HEK293 (cell line): ENCODE data around the gene CSRP2.
A peak's percentile ranks its signal among the peaks of the same experiment; 100 is the strongest.

Source experiments
- CTCF ChIA-PET: fragments of 350-600 bp; formaldehyde crosslinking; extraction: SDS; loops from one replicate; lab custom pipeline; 2021; ENCODE audit warnings: antibody characterized with exemption; lab: Yijun Ruan, JAX
- POLR2A ChIA-PET: fragments of 300-600 bp; formaldehyde crosslinking; extraction: SDS; loops from one replicate; lab custom pipeline; 2020; ENCODE audit warnings: antibody characterized with exemption, inconsistent platforms; lab: Yijun Ruan, JAX
- H3K27ac ChIP-seq: fragments of 200-500 bp; sonication (Bioruptor generic); 2 replicates; pipeline ENCODE4 v1.5.1; 2014; ENCODE audit warnings: low read depth, low read length, control low read depth, inconsistent platforms; ENCODE audit errors: extremely low read depth
- H3K36me3 ChIP-seq, 2 experiments: fragments of 200-500 bp in 1 of 2; sonication (Bioruptor generic) in 1 of 2; 1 replicate in 1 of 2; 2 replicates in 1 of 2; pipeline ENCODE4 v1.5.1; 2014 to 2017; ENCODE audit warnings: inconsistent platforms in 2 of 2, low read length in 2 of 2; ENCODE audit not compliant: control insufficient read depth in 2 of 2, insufficient read depth in 1 of 2
- H3K4me1 ChIP-seq: fragments of 200-500 bp; sonication (Bioruptor generic); 2 replicates; pipeline ENCODE4 v1.5.1; 2014; ENCODE audit warnings: mild to moderate bottlenecking, low read length, inconsistent platforms; ENCODE audit not compliant: control insufficient read depth, insufficient read depth
- H3K4me3 ChIP-seq: 2 replicates; pipeline ENCODE4 v1.5.1; 2011; ENCODE audit warnings: low read depth, mild to moderate bottlenecking, control low read depth, low read length, moderate library complexity
- H3K9me3 ChIP-seq: fragments of 200-500 bp; sonication (Bioruptor generic); 2 replicates; pipeline ENCODE4 v1.5.1; 2014; ENCODE audit warnings: low read depth, low read length, inconsistent platforms; ENCODE audit not compliant: control insufficient read depth, insufficient read depth
- GLI2 ChIP-seq: fragments of 450-650 bp; formaldehyde crosslinking; IDR thresholded peaks from 2 replicates; pipeline ENCODE4; 2017; ENCODE audit warnings: missing biosample characterization, missing genetic modification characterization, low read depth, borderline replicate concordance
- GLIS1 ChIP-seq: fragments of 450-650 bp; formaldehyde crosslinking; IDR thresholded peaks from 2 replicates; pipeline ENCODE4 v1.5.1; 2016; ENCODE audit warnings: missing biosample characterization, missing genetic modification characterization
- HOXA7 ChIP-seq: sonication (generic); formaldehyde crosslinking; IDR thresholded peaks from 2 replicates; pipeline ENCODE4 v1.8.1; 2022; ENCODE audit warnings: missing genetic modification reagents, borderline replicate concordance
- HOXC10 ChIP-seq: sonication (generic); formaldehyde crosslinking; IDR thresholded peaks from 2 replicates; pipeline ENCODE4 v1.8.1; 2023; ENCODE audit warnings: mild to moderate bottlenecking, missing genetic modification reagents
- KLF1 ChIP-seq: fragments of 450-650 bp; formaldehyde crosslinking; IDR thresholded peaks from 2 replicates; pipeline ENCODE4 v1.5.1; 2016; ENCODE audit warnings: missing biosample characterization, missing genetic modification characterization
- KLF16 ChIP-seq: fragments of 450-650 bp; formaldehyde crosslinking; IDR thresholded peaks from 2 replicates; pipeline ENCODE4 v1.5.1; 2017; ENCODE audit warnings: missing biosample characterization, missing genetic modification characterization
- KLF9 ChIP-seq: fragments of 450-650 bp; formaldehyde crosslinking; IDR thresholded peaks from 2 replicates; pipeline ENCODE4 v1.5.1; 2016; ENCODE audit warnings: missing biosample characterization, missing genetic modification characterization, low read depth
- PRDM1 ChIP-seq: fragments of 450-650 bp; formaldehyde crosslinking; IDR thresholded peaks from 2 replicates; pipeline ENCODE4; 2016; ENCODE audit warnings: missing biosample characterization, missing genetic modification characterization
- SCRT1 ChIP-seq: fragments of 450-650 bp; formaldehyde crosslinking; IDR thresholded peaks from 2 replicates; pipeline ENCODE4 v1.5.1; 2016; ENCODE audit warnings: missing biosample characterization, missing genetic modification characterization, borderline replicate concordance
- SP3 ChIP-seq: fragments of 450-650 bp; formaldehyde crosslinking; IDR thresholded peaks from 2 replicates; pipeline ENCODE4 v1.5.1; 2016; ENCODE audit warnings: missing biosample characterization, missing genetic modification characterization
- TRIM28 ChIP-seq: IDR thresholded peaks from 2 replicates; pipeline ENCODE4 v1.6.1; 2011; ENCODE audit warnings: low read length, control low read depth, borderline replicate concordance
- TSHZ1 ChIP-seq: fragments of 450-650 bp; formaldehyde crosslinking; IDR thresholded peaks from 2 replicates; pipeline ENCODE4 v1.5.1; 2016; ENCODE audit warnings: missing biosample characterization, missing genetic modification characterization, borderline replicate concordance
- ZBTB17 ChIP-seq: fragments of 450-650 bp; formaldehyde crosslinking; IDR thresholded peaks from 2 replicates; pipeline ENCODE4 v1.5.1; 2016; ENCODE audit warnings: missing biosample characterization, missing genetic modification characterization
- ZBTB48 ChIP-seq: fragments of 450-650 bp; formaldehyde crosslinking; IDR thresholded peaks from 2 replicates; pipeline ENCODE4 v1.5.1; 2016; ENCODE audit warnings: missing biosample characterization, missing genetic modification characterization
- ZEB2 ChIP-seq: fragments of 450-650 bp; formaldehyde crosslinking; IDR thresholded peaks from 2 replicates; pipeline ENCODE4 v1.5.1; 2016; ENCODE audit warnings: missing biosample characterization, missing genetic modification characterization
- ZFP41 ChIP-seq: fragments of 450-650 bp; formaldehyde crosslinking; IDR thresholded peaks from 2 replicates; pipeline ENCODE4 v1.5.1; 2016; ENCODE audit warnings: missing biosample characterization, missing genetic modification characterization, borderline replicate concordance
- ZNF114 ChIP-seq: fragments of 450-650 bp; formaldehyde crosslinking; IDR thresholded peaks from 2 replicates; pipeline ENCODE4 v1.5.0; 2017; ENCODE audit warnings: missing biosample characterization, missing genetic modification characterization
- ZNF140 ChIP-seq: fragments of 450-650 bp; formaldehyde crosslinking; IDR thresholded peaks from 2 replicates; pipeline ENCODE4 v1.5.1; 2016; ENCODE audit warnings: missing biosample characterization, missing genetic modification characterization
- ZNF184 ChIP-seq: fragments of 450-650 bp; IDR thresholded peaks from 2 replicates; pipeline ENCODE4 v1.5.1; 2018; ENCODE audit warnings: missing biosample characterization, mild to moderate bottlenecking, missing genetic modification characterization
- ZNF341 ChIP-seq: fragments of 450-650 bp; formaldehyde crosslinking; IDR thresholded peaks from 2 replicates; pipeline ENCODE4; 2016; ENCODE audit warnings: low read depth, missing biosample characterization, missing genetic modification characterization
- ZNF350 ChIP-seq: fragments of 450-650 bp; formaldehyde crosslinking; IDR thresholded peaks from 2 replicates; pipeline ENCODE4 v1.5.0; 2017; ENCODE audit warnings: missing biosample characterization, mild to moderate bottlenecking, missing genetic modification characterization
- ZNF521 ChIP-seq: fragments of 450-650 bp; formaldehyde crosslinking; IDR thresholded peaks from 2 replicates; pipeline ENCODE4 v1.5.1; 2017; ENCODE audit warnings: missing biosample characterization, mild to moderate bottlenecking, missing genetic modification characterization
- ZNF561 ChIP-seq: fragments of 450-650 bp; IDR thresholded peaks from 2 replicates; pipeline ENCODE4 v1.5.1; 2018; ENCODE audit warnings: missing biosample characterization, missing genetic modification characterization, borderline replicate concordance
- ZNF600 ChIP-seq: fragments of 450-650 bp; formaldehyde crosslinking; IDR thresholded peaks from 2 replicates; pipeline ENCODE4 v1.5.1; 2016; ENCODE audit warnings: missing biosample characterization, missing genetic modification characterization
- ZNF623 ChIP-seq: fragments of 450-650 bp; formaldehyde crosslinking; IDR thresholded peaks from 2 replicates; pipeline ENCODE4 v1.5.1; 2016; ENCODE audit warnings: missing biosample characterization, missing genetic modification characterization
- ZNF692 ChIP-seq: fragments of 450-650 bp; formaldehyde crosslinking; IDR thresholded peaks from 2 replicates; pipeline ENCODE4 v1.5.1; 2016; ENCODE audit warnings: missing biosample characterization, missing genetic modification characterization
- ZNF747 ChIP-seq: fragments of 450-650 bp; formaldehyde crosslinking; IDR thresholded peaks from 2 replicates; pipeline ENCODE4 v1.5.1; 2016; ENCODE audit warnings: missing biosample characterization, missing genetic modification characterization
- ZNF791 ChIP-seq: fragments of 450-650 bp; formaldehyde crosslinking; IDR thresholded peaks from 2 replicates; pipeline ENCODE4 v1.5.1; 2016; ENCODE audit warnings: missing biosample characterization, missing genetic modification characterization
- ZNF843 ChIP-seq: fragments of 450-650 bp; formaldehyde crosslinking; IDR thresholded peaks from 2 replicates; pipeline ENCODE4 v1.5.1; 2016; ENCODE audit warnings: missing biosample characterization, missing genetic modification characterization

CSRP2 gene

GRCh38 chr12:76890151-76891143 is 11.6 kb upstream of the CSRP2 start:
- CTCF ChIA-PET, result interaction anchor here (0.6 kb wide), 2 partner anchors 109 to 120 kb away, joined by 3 to 4 read pairs; no protein-coding TSS in a partner anchor
- Histone ChIP-seq H3K4me1 (no peaks in the 10 kb centered on the region), H3K27ac (no peak overlapping the region), H3K36me3 (no peaks in the 10 kb centered on the region)
- POLR2A ChIA-PET, result no interaction called here
- TF ChIP-seq ZNF521 (tag by site-specific recombination), result no peak
- no peak for TF ChIP-seq ZNF843 (tag by site-specific recombination)
- TF ChIP-seq ZNF350 (tag by site-specific recombination), result no peak
- no peak for TF ChIP-seq ZNF140 (tag by site-specific recombination)
- TF ChIP-seq KLF1 (tag by site-specific recombination), result peak; percentile 48; the same call in 1 of the 2 replicates
- no peak for TF ChIP-seq TSHZ1
- 0 out of 2 replicates have a peak, but pooled peaks have one; percentile 15 for TF ChIP-seq SP3
- TF ChIP-seq, all 188 proteins: peak for 2
- Histone ChIP-seq H3K9me3 (no peaks in the 10 kb centered on the region), H3K4me3 (no peak overlapping the region)

GRCh38 chr12:76888775-76889174 is 10.0 kb upstream of the CSRP2 start:
- H3K36me3 ChIP-seq, result no peaks in the 10 kb centered on the region
- POLR2A ChIA-PET, result no interaction called here
- no peak overlapping the region for H3K4me3 ChIP-seq
- TF ChIP-seq KLF9 (no peak), ZNF114 (tag by site-specific recombination) (no peak), ZBTB48 (tag by site-specific recombination) (no peak), PRDM1 (tag by site-specific recombination) (no peak), ZNF692 (tag by site-specific recombination) (no peak), ZBTB17 (tag by site-specific recombination) (no peak), SCRT1 (tag by site-specific recombination) (no peak), GLI2 (tag by site-specific recombination) (no peak)
- no peaks in the 10 kb centered on the region for H3K4me1 ChIP-seq
- CTCF ChIA-PET, result no interaction called here
- no peaks in the 10 kb centered on the region for H3K9me3 ChIP-seq
- no peak overlapping the region for H3K27ac ChIP-seq

- Histone ChIP-seq H3K9me3 (no peaks in the 10 kb centered on the region), H3K4me3 (no peak overlapping the region), H3K4me1 (peaks cover 19% of the 10 kb centered on the region), H3K27ac (no peak overlapping the region), H3K36me3 (no peaks in the 10 kb centered on the region)
- ChIA-PET CTCF (interaction anchor here (0.6 to 1.2 kb wide), 2 partner anchors 9 to 92 kb away, joined by 3 read pairs; no protein-coding TSS in a partner anchor), POLR2A (interaction anchor here (0.5 kb wide), 1 partner anchor 33 kb away, joined by 3 read pairs; no protein-coding TSS in a partner anchor)
- TF ChIP-seq ZNF184 (tag by site-specific recombination) (no peak), TRIM28 (no peak), ZNF623 (tag by site-specific recombination) (no peak), KLF16 (tag by site-specific recombination) (no peak), ZNF747 (no peak), HOXA7 (CRISPR knock-in tag) (no peak), ZFP41 (tag by site-specific recombination) (no peak), HOXC10 (CRISPR knock-in tag) (no peak), ZNF600 (no peak), GLIS1 (tag by site-specific recombination) (peak; percentile 12; the same call in 1 of the 2 replicates), ZNF561 (tag by site-specific recombination) (no peak), ZNF341 (no peak), ZNF791 (tag by site-specific recombination) (no peak), ZEB2 (tag by site-specific recombination) (peak; percentile 42; the same call in 1 of the 2 replicates)
Observed at GRCh38 chr12:76883811-76884210, 5.0 kb upstream of the CSRP2 start.
